ENCODE results near the gene RAD1.

DNA sequence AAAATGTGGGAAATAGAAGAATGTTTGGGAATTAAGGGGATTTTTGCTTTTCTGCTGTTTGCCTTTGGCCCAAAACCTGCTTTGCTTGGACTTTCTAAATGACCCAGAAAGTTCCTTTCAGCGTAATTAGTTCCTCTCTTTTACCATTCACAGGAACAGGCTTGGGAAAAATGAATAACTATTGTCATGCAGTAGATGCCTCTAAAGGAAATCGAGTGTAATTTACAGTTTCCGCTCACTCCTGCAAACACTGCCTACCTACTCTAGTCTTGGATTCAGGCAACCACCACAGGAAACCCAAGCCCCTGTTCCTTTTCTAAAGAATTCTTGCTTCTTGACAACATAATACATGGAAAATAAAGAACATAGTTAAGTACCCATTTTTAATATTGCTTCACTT lies 51.4 kb downstream of the RAD1 start:
- TF ChIP-seq POLR2A (IDR thresholded peaks at IDR 0.05; ENCODE audit: low read length), result no peak
- TF ChIP-seq GATA1 (IDR thresholded peaks at IDR 0.05; ENCODE audit: low read depth, low read length), result no peak
